Vagina (tissue), 2 donors: ENCODE data around the gene FAAP20. TPM values are rescaled to one million over a fixed set of nuclear protein-coding genes. Genes with fewer than 3 reads are reported as not detected.

Experiments used
- DNase-seq, 2 donors: peaks; one replicate each; pipeline ENCODE4 v3.0.0-alpha.2; 2017; ENCODE audit errors: extremely low spot score in 2 of 2
- H3K27ac ChIP-seq: fragments of 200-600 bp; sonication (generic); one replicate; pipeline ENCODE4 v1.5.1; 2019
- H3K27me3 ChIP-seq: fragments of 200-600 bp; sonication (generic); one replicate; pipeline ENCODE4 v1.5.1; 2019
- H3K36me3 ChIP-seq, 2 donors: fragments of 200-600 bp; sonication (generic); one replicate each; pipeline ENCODE4 v1.5.1; 2017 to 2019
- H3K4me1 ChIP-seq: fragments of 200-600 bp; sonication (generic); one replicate; pipeline ENCODE4 v1.5.1; 2019
- H3K4me3 ChIP-seq, 2 donors: fragments of 200-600 bp; sonication (generic); 1 replicate in 1 of 2; 2 replicates in 1 of 2; pipeline ENCODE4 v1.5.1; 2016 to 2019
- H3K9me3 ChIP-seq: fragments of 200-600 bp; sonication (generic); one replicate; pipeline ENCODE4 v1.5.1; 2019
- POLR2A ChIP-seq, 2 donors: fragments of 450-650 bp; IDR thresholded peaks; one replicate each; pipeline ENCODE4 v1.6.1; 2017; ENCODE audit warnings: antibody characterized with exemption in 2 of 2, mild to moderate bottlenecking in 2 of 2, moderate library complexity in 2 of 2
- POLR2AphosphoS5 ChIP-seq, 2 donors: sonication (generic); formaldehyde crosslinking; IDR thresholded peaks; one replicate each; pipeline ENCODE4 v1.9.0; 2017; ENCODE audit warnings: antibody characterized with exemption in 2 of 2, mild to moderate bottlenecking in 2 of 2, low read depth in 1 of 2; ENCODE audit not compliant: insufficient read depth in 1 of 2
- intact Hi-C: fragments of 100-400 bp; cut with DNase I; formaldehyde crosslinking; loops from one replicate; pipeline ENCODE4 v1.15.1; 2023
- total RNA-seq: library from RNA; depleted of rRNA; stranded (reverse); fragments of >200 nt; gene quantifications from one replicate; pipeline ENCODE4 v1.2.3, GENCODE V29; 2016
- TF ChIP-seq, protein P1 (sequence below), 3 experiments: fragments of 450-650 bp in 2 of 3; fragments of 200-600 bp in 1 of 3; sonication (generic) in 1 of 3; IDR thresholded peaks; one replicate each; pipeline ENCODE4 v1.5.1; 2017 to 2019; ENCODE audit warnings: antibody characterized with exemption in 3 of 3, mild to moderate bottlenecking in 2 of 3, moderate library complexity in 2 of 3

The FAAP20 gene
- total RNA-seq, 1 donor from 2014 or later, result 92.3 TPM

- Histone ChIP-seq H3K27me3 (no peaks in the 10 kb centered on the region), H3K4me1 (no peaks in the 10 kb centered on the region), H3K4me3 (no peak overlapping the region), H3K36me3 (no peaks in the 10 kb centered on the region), H3K27ac (no peak overlapping the region), H3K9me3 (no peaks in the 10 kb centered on the region)
- intact Hi-C loops, result no loop called here
- no peak for TF ChIP-seq POLR2AphosphoS5 (IDR thresholded peaks at IDR 0.05; ENCODE audit: insufficient read depth in 1 of 2, low read depth in 1 of 2)
- TF ChIP-seq POLR2A (IDR thresholded peaks at IDR 0.05), result no peak
- TF ChIP-seq, protein P1, sequence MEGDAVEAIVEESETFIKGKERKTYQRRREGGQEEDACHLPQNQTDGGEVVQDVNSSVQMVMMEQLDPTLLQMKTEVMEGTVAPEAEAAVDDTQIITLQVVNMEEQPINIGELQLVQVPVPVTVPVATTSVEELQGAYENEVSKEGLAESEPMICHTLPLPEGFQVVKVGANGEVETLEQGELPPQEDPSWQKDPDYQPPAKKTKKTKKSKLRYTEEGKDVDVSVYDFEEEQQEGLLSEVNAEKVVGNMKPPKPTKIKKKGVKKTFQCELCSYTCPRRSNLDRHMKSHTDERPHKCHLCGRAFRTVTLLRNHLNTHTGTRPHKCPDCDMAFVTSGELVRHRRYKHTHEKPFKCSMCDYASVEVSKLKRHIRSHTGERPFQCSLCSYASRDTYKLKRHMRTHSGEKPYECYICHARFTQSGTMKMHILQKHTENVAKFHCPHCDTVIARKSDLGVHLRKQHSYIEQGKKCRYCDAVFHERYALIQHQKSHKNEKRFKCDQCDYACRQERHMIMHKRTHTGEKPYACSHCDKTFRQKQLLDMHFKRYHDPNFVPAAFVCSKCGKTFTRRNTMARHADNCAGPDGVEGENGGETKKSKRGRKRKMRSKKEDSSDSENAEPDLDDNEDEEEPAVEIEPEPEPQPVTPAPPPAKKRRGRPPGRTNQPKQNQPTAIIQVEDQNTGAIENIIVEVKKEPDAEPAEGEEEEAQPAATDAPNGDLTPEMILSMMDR (IDR thresholded peaks at IDR 0.05), result no peak
- DNase-seq, result no peak
Observed at GRCh38 chr1:2166254-2166653, 28.3 kb downstream of the FAAP20 start.

GRCh38 chr1:2165646-2166045 is 28.9 kb downstream of the FAAP20 start:
- H3K36me3 ChIP-seq, result no peaks in the 10 kb centered on the region
- H3K27ac ChIP-seq, result no peak overlapping the region
- H3K4me1 ChIP-seq, result no peaks in the 10 kb centered on the region
- H3K27me3 ChIP-seq, result no peaks in the 10 kb centered on the region
- H3K9me3 ChIP-seq, result no peaks in the 10 kb centered on the region
- H3K4me3 ChIP-seq, result no peak overlapping the region
- DNase-seq, result no peak
- TF ChIP-seq POLR2AphosphoS5 (IDR thresholded peaks at IDR 0.05; ENCODE audit: insufficient read depth in 1 of 2, low read depth in 1 of 2) (no peak), POLR2A (IDR thresholded peaks at IDR 0.05) (no peak)
- TF ChIP-seq, protein P1 (IDR thresholded peaks at IDR 0.05), result no peak
- intact Hi-C loops, result no loop called here

DNA sequence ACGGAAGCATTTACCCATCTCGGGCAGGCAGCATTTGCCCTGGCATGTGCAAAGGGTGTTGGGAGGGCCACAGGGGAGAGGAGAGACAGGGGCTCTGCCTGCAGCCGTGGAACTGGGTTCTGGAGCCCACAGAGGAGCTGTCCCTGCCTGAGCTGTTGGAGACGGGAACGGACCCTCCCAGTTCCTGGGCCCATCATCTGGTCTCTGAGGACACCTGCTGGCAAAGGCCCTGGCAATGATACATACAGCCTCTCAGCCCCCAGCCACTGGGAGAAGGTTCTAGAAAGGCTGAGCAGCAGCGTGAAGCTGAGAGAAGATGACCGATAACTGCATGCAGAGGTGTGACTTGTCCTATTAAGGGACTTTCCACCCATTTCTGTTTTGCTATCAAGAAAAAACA is 31.4 kb downstream of the FAAP20 start:
- DNase-seq, result no peak
- H3K36me3 ChIP-seq, result no peaks in the 10 kb centered on the region

DNA sequence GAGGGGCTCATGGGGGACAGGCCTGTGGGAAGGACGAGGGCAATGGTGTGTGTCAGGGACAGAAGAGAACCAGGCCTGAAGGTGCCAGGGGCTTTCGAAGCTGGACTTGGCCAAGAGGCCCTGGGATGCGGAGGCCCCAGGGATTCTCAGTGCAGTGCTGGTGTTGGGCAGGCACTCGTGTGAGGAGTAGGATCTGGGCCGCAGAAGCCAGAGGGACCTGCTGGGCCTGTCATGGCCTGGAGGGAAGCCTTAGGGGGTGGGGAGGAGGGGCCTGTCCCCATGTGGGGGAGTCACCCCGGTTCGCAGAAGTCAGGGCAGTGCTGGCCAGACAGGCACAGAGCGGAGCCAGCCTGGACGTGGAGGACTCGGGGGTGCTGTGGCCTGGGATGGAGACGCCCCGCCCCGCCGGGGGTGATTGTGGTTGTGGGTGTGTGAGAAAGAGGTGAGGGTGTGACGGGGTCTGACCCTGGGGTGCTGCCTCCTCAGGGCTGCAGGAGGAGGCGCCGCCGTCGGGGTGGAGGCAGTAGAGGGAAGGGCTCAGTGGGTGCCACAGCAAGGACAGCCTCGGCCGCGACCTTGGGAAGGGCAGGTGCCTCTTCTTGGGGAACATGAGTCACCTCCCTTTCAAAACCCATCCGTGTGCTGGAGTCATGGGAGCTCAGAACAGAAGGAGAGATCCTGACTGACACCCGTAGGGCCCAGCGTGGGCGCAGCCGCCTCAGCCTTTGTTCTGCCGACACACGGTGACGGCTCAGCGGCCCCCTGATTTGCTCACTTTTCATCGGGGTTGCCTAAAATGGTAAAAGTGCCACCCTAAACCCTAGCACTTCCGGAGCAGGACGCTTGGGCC is 33.9 kb downstream of the FAAP20 start:
- Histone ChIP-seq H3K9me3 (no peaks in the 10 kb centered on the region), H3K4me1 (no peaks in the 10 kb centered on the region), H3K27me3 (no peaks in the 10 kb centered on the region), H3K4me3 (no peak overlapping the region), H3K36me3 (no peaks in the 10 kb centered on the region), H3K27ac (no peak overlapping the region)
- DNase-seq, result no peak
- intact Hi-C loops, result no loop called here
- TF ChIP-seq, protein P1 (IDR thresholded peaks at IDR 0.05), result no peak
- no peak for TF ChIP-seq POLR2A (IDR thresholded peaks at IDR 0.05)
- no peak for TF ChIP-seq POLR2AphosphoS5 (IDR thresholded peaks at IDR 0.05; ENCODE audit: insufficient read depth in 1 of 2, low read depth in 1 of 2)

More for the DNA sequence above, 31.4 kb downstream of the FAAP20 start:
- intact Hi-C loops, result no loop called here
- Histone ChIP-seq H3K4me1 (no peaks in the 10 kb centered on the region), H3K27ac (no peak overlapping the region), H3K9me3 (no peaks in the 10 kb centered on the region), H3K27me3 (no peaks in the 10 kb centered on the region), H3K4me3 (no peak overlapping the region)
- no peak for TF ChIP-seq POLR2AphosphoS5 (IDR thresholded peaks at IDR 0.05; ENCODE audit: insufficient read depth in 1 of 2, low read depth in 1 of 2)

DNA sequence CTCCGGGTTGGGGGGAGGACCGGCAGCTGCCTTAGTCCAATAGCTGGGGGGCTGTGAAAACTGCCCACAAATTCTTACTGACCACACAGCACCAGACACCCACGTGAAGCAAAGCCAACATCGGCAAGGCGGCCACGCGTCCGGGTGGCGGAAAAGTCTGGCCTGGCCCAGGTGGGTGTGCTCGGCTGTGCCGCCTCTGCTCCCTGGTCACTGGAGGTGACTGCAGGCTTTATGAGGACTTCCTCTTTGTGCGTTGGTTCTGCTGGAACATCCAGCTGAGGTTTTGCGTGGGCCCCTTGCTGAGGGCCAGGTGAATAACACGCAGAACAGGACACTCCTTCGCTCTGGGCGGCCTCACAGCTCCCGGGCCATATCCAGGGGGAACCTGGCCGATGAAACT is 35.4 kb downstream of the FAAP20 start:
- no peak for DNase-seq
- no peak for TF ChIP-seq POLR2AphosphoS5 (IDR thresholded peaks at IDR 0.05; ENCODE audit: insufficient read depth in 1 of 2, low read depth in 1 of 2)
- no peak for TF ChIP-seq POLR2A (IDR thresholded peaks at IDR 0.05)
- TF ChIP-seq, protein P1 (IDR thresholded peaks at IDR 0.05), result no peak
- no peaks in the 10 kb centered on the region for H3K27me3 ChIP-seq
- no peak overlapping the region for H3K4me3 ChIP-seq
- no peaks in the 10 kb centered on the region for H3K36me3 ChIP-seq
- H3K9me3 ChIP-seq, result no peaks in the 10 kb centered on the region
- H3K27ac ChIP-seq, result no peak overlapping the region
- intact Hi-C loops, result no loop called here
- H3K4me1 ChIP-seq, result no peaks in the 10 kb centered on the region
